KMS-11 (cell line): ENCODE measurements around the gene CGREF1.

Experiments used
- H2AFZ ChIP-seq: fragments of 200-600 bp; sonication (generic); 2 replicates; pipeline ENCODE4 v1.6.1; 2016; ENCODE audit warnings: antibody characterized with exemption, mixed run types, low read depth
- H3K27ac ChIP-seq: fragments of 200-600 bp; sonication (generic); 2 replicates; pipeline ENCODE4 v1.6.1; 2016; ENCODE audit warnings: mild to moderate bottlenecking, mixed run types
- H3K27me3 ChIP-seq: fragments of 200-600 bp; sonication (generic); 2 replicates; pipeline ENCODE4 v1.6.1; 2017; ENCODE audit warnings: mild to moderate bottlenecking, low read depth, mixed run types, moderate library complexity; ENCODE audit not compliant: insufficient read depth
- H3K36me3 ChIP-seq: fragments of 200-600 bp; sonication (generic); 2 replicates; pipeline ENCODE4 v1.6.1; 2017; ENCODE audit warnings: mild to moderate bottlenecking, mixed run types; ENCODE audit not compliant: insufficient read depth
- H3K4me1 ChIP-seq: fragments of 200-600 bp; sonication (generic); 2 replicates; pipeline ENCODE4 v1.6.1; 2016; ENCODE audit warnings: mild to moderate bottlenecking, low read depth, mixed run types; ENCODE audit not compliant: poor library complexity, severe bottlenecking
- H3K4me2 ChIP-seq: fragments of 200-600 bp; sonication (generic); 2 replicates; pipeline ENCODE4 v1.7.0; 2016; ENCODE audit warnings: mild to moderate bottlenecking, mixed run types
- H3K4me3 ChIP-seq: fragments of 200-600 bp; sonication (generic); IDR thresholded peaks from 2 replicates; pipeline ENCODE4 v1.6.1; 2017; ENCODE audit warnings: low read depth, low read length, mixed read lengths; ENCODE audit not compliant: insufficient read depth
- H3K79me2 ChIP-seq: fragments of 200-600 bp; sonication (generic); 2 replicates; pipeline ENCODE4 v1.6.1; 2016; ENCODE audit warnings: low read depth, mixed run types; ENCODE audit not compliant: insufficient read depth
- H3K9ac ChIP-seq: fragments of 200-600 bp; sonication (generic); 2 replicates; pipeline ENCODE4 v1.6.1; 2016; ENCODE audit warnings: mild to moderate bottlenecking, mixed run types
- H4K20me1 ChIP-seq: fragments of 200-600 bp; sonication (generic); 2 replicates; pipeline ENCODE4 v1.6.1; 2016; ENCODE audit warnings: mild to moderate bottlenecking, mixed run types; ENCODE audit not compliant: insufficient read depth
- TF ChIP-seq, protein P1 (sequence below): fragments of 200-600 bp; sonication (generic); conservative IDR thresholded peaks from 2 replicates; pipeline ENCODE4 v1.6.1; 2017; ENCODE audit warnings: low read depth, mild to moderate bottlenecking, antibody characterized with exemption, low read length, moderate library complexity, mixed read lengths

Gene CGREF1

GRCh38 chr2:27095745-27096651, 22.9 kb downstream of the CGREF1 start:
- Histone ChIP-seq H3K4me2 (no peak overlapping the region; the same call in 1 of the 2 replicates), H2AFZ (peak overlapping the region; percentile 62), H4K20me1 (no peaks in the 10 kb centered on the region), H3K4me1 (no peaks in the 10 kb centered on the region), H3K9ac (peak overlapping the region; percentile 13; the same call in 1 of the 2 replicates), H3K4me3 (no peak overlapping the region), H3K79me2 (no peaks in the 10 kb centered on the region), H3K27ac (no peak overlapping the region), H3K36me3 (no peaks in the 10 kb centered on the region), H3K27me3 (no peaks in the 10 kb centered on the region)
- TF ChIP-seq, protein P1, sequence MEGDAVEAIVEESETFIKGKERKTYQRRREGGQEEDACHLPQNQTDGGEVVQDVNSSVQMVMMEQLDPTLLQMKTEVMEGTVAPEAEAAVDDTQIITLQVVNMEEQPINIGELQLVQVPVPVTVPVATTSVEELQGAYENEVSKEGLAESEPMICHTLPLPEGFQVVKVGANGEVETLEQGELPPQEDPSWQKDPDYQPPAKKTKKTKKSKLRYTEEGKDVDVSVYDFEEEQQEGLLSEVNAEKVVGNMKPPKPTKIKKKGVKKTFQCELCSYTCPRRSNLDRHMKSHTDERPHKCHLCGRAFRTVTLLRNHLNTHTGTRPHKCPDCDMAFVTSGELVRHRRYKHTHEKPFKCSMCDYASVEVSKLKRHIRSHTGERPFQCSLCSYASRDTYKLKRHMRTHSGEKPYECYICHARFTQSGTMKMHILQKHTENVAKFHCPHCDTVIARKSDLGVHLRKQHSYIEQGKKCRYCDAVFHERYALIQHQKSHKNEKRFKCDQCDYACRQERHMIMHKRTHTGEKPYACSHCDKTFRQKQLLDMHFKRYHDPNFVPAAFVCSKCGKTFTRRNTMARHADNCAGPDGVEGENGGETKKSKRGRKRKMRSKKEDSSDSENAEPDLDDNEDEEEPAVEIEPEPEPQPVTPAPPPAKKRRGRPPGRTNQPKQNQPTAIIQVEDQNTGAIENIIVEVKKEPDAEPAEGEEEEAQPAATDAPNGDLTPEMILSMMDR = no peak

- TF ChIP-seq, protein P1 = no peak
- H2AFZ ChIP-seq = no peak overlapping the region
- no peak overlapping the region for H3K4me3 ChIP-seq
Observed at GRCh38 chr2:27095427-27095744, 23.5 kb downstream of the CGREF1 start.

DNA sequence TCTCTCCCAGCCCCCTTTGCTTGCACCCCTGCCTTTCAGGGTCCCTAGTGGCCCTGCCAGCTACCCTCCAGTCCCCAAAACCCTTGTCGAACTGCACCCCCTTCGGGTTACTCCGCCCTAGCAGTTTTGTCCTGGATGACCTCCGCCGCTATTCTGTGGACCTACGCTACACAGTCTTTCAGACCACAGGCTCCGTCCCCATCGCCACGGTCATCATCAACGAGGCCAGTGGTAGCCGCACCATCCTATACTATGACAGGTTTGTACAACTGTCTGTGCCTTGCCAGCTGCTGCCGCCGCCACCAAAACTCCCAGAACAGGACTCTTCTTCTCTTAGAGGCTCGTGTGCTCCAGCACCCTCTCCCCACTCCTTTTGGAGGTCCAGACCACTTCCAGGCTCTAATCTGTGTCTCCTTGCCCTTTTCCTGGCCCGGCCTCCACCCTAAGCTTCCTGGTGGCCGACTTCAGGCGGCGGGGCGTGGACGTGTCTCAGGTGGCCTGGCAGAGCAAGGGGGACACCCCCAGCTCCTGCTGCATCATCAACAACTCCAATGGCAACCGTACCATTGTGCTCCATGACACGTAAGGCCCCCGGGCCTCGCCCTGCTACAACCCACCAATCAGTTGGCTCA, 24.5 kb downstream of the CGREF1 start:
- Histone ChIP-seq H3K79me2 (no peaks in the 10 kb centered on the region), H3K4me2 (no peak overlapping the region), H3K27me3 (no peaks in the 10 kb centered on the region), H3K4me1 (no peaks in the 10 kb centered on the region), H3K4me3 (no peak overlapping the region), H4K20me1 (no peaks in the 10 kb centered on the region), H3K36me3 (no peaks in the 10 kb centered on the region), H2AFZ (no peak overlapping the region), H3K9ac (no peak overlapping the region), H3K27ac (no peak overlapping the region)
- TF ChIP-seq, protein P1 = no peak

More at GRCh38 chr2:27095427-27095744, 23.5 kb downstream of the CGREF1 start:
- Histone ChIP-seq H3K36me3 (no peaks in the 10 kb centered on the region), H3K4me2 (no peak overlapping the region), H3K79me2 (no peaks in the 10 kb centered on the region), H3K27ac (no peak overlapping the region), H3K27me3 (no peaks in the 10 kb centered on the region), H4K20me1 (no peaks in the 10 kb centered on the region), H3K9ac (no peak overlapping the region), H3K4me1 (no peaks in the 10 kb centered on the region)

DNA sequence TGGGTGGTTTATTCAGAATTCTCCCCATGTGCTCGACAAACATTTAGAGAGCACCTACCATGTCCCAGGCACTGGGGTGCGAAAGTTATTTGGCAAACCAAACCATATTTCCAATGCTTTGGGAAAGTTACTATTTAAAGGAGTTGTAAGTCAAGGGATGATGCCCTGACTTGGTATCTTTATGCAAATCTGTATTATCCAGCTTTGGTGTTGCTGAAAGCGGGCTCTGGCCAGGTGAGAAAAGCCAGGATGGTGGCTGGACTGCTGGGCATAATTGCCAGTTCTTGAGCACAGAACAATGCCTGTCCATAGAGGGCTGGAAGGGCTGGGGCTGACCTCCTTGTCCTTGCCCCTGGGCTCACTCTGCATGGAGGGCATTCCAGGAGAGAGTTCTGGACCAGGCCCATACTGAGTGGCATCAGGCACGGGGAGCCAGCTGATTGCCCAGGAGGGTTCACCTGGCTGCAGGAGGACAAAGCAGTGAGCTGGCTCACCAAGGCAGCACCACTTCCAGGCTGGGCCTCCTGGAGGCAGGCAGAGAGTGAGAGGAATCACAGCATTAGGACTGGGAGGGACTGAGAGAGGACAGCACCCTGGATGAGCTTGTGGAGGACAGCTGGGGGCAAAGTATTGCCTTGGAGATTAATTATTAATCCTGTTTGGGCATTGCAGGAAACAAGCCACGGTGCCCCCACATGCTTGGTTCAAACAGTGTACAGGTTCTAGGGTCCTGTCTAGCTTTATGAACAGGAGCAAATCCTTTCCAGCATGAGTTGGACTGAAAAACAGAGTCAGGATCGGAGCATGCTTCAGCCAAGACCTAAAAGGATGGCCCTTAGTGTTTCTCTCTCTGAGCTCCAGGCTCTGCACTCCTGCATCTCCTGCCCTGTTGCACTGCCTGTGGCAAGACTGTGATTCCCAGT, 25.2 kb downstream of the CGREF1 start:
- Histone ChIP-seq H2AFZ (no peak overlapping the region), H3K4me1 (no peaks in the 10 kb centered on the region), H3K4me2 (no peak overlapping the region), H3K36me3 (no peaks in the 10 kb centered on the region), H3K79me2 (no peaks in the 10 kb centered on the region), H3K4me3 (no peak overlapping the region), H3K27ac (no peak overlapping the region), H3K9ac (no peak overlapping the region), H4K20me1 (no peaks in the 10 kb centered on the region), H3K27me3 (no peaks in the 10 kb centered on the region)
- TF ChIP-seq, protein P1 = no peak
